CD14-positive monocyte (primary cell): ENCODE results near the gene LYRM7. TPM values are rescaled to one million over a fixed set of nuclear protein-coding genes. Genes with fewer than 3 reads are reported as not detected.
"Not testable (repeated sequence)": the region's sequence is repeated elsewhere in the genome, so short reads cannot be mapped to it uniquely, and the experiment has no call there.

Experiments used
- DNase-seq, 3 donors: peaks; one replicate each; pipeline ENCODE4 v3.0.0-alpha.2; 2011 to 2022
- H2AFZ ChIP-seq: 2 replicates; pipeline ENCODE4 v1.6.0; 2012; ENCODE audit warnings: mild to moderate bottlenecking, low read depth, low read length, inconsistent platforms; ENCODE audit not compliant: insufficient read depth, poor library complexity, severe bottlenecking
- H3K27ac ChIP-seq, 2 donors: 1 replicate in 1 of 2; 2 replicates in 1 of 2; pipeline ENCODE4 v1.5.1; 2012 to 2013; ENCODE audit warnings: low read length in 2 of 2, control low read depth in 1 of 2, inconsistent platforms in 1 of 2, low read depth in 1 of 2, mild to moderate bottlenecking in 1 of 2
- H3K27me3 ChIP-seq, 2 donors: one replicate each; pipeline versions ENCODE4 v1.6.0 to v1.6.1; 2011 to 2013; ENCODE audit warnings: low read length in 2 of 2; ENCODE audit not compliant: control insufficient read depth in 2 of 2, insufficient read depth in 2 of 2
- H3K36me3 ChIP-seq, 2 donors: replicated peaks in 1 of 2; 1 replicate in 1 of 2; 2 replicates in 1 of 2; pipeline versions ENCODE4 v1.5.1 to v1.6.1; 2012 to 2013; ENCODE audit warnings: low read length in 2 of 2, control low read depth in 1 of 2, inconsistent platforms in 1 of 2, mild to moderate bottlenecking in 1 of 2; ENCODE audit not compliant: insufficient read depth in 2 of 2, control insufficient read depth in 1 of 2
- H3K4me1 ChIP-seq, 2 donors: 1 replicate in 1 of 2; 2 replicates in 1 of 2; pipeline versions ENCODE4 v1.5.1 to v1.6.1; 2012 to 2013; ENCODE audit warnings: low read length in 2 of 2, control low read depth in 1 of 2, inconsistent platforms in 1 of 2, mild to moderate bottlenecking in 1 of 2, moderate library complexity in 1 of 2; ENCODE audit not compliant: insufficient read depth in 2 of 2, control insufficient read depth in 1 of 2
- H3K4me2 ChIP-seq: replicated peaks from 2 replicates; pipeline ENCODE3; 2012; ENCODE audit warnings: low read length, moderate library complexity, mild to moderate bottlenecking; ENCODE audit not compliant: poor library complexity, severe bottlenecking; ENCODE audit errors: extremely low read depth
- H3K4me3 ChIP-seq, 3 experiments: fragments of 200-600 bp in 1 of 3; sonication (generic) in 1 of 3; replicated peaks in 1 of 3; 1 replicate in 2 of 3; 2 replicates in 1 of 3; pipeline ENCODE4 v1.5.1; 2011 to 2013; ENCODE audit warnings: low read length in 3 of 3, mild to moderate bottlenecking in 3 of 3, control low read depth in 2 of 3, low read depth in 2 of 3, inconsistent platforms in 1 of 3, moderate library complexity in 1 of 3
- H3K79me2 ChIP-seq: 2 replicates; pipeline ENCODE4 v1.6.0; 2012; ENCODE audit warnings: mild to moderate bottlenecking, control low read depth, inconsistent platforms, low read length, moderate library complexity; ENCODE audit not compliant: insufficient read depth
- H3K9ac ChIP-seq: 2 replicates; pipeline ENCODE4 v1.6.0; 2017; ENCODE audit warnings: low read length, mild to moderate bottlenecking; ENCODE audit not compliant: insufficient read depth, poor library complexity, severe bottlenecking
- H3K9me3 ChIP-seq, 2 donors: replicated peaks in 1 of 2; 1 replicate in 1 of 2; 2 replicates in 1 of 2; pipeline versions ENCODE4 v1.5.1 to v1.6.1; 2012 to 2013; ENCODE audit warnings: low read length in 2 of 2, control low read depth in 1 of 2; ENCODE audit not compliant: control insufficient read depth in 1 of 2, insufficient read depth in 1 of 2
- H4K20me1 ChIP-seq: 2 replicates; pipeline ENCODE4 v1.6.0; 2012; ENCODE audit warnings: mild to moderate bottlenecking, low read length, control low read depth, moderate library complexity; ENCODE audit not compliant: insufficient read depth
- H3K27ac Mint-ChIP-seq, 7 donors: one replicate each; pipeline ENCODE4 v1.8.0; 2020; ENCODE audit warnings: mild to moderate bottlenecking in 7 of 7, mixed read lengths in 7 of 7, moderate library complexity in 6 of 7, inconsistent platforms in 2 of 7
- H3K27me3 Mint-ChIP-seq, 3 donors: one replicate each; pipeline ENCODE4 v1.8.0; 2021 to 2022; ENCODE audit warnings: low read depth in 3 of 3, mild to moderate bottlenecking in 3 of 3, mixed read lengths in 3 of 3, moderate library complexity in 3 of 3, inconsistent platforms in 1 of 3
- H3K36me3 Mint-ChIP-seq, 2 donors: one replicate each; pipeline ENCODE4 v1.8.0; 2020; ENCODE audit warnings: mixed read lengths in 2 of 2, inconsistent platforms in 1 of 2, mild to moderate bottlenecking in 1 of 2
- H3K4me1 Mint-ChIP-seq: one replicate; pipeline ENCODE4 v1.8.0; 2020; ENCODE audit warnings: mild to moderate bottlenecking, mixed read lengths
- H3K4me3 Mint-ChIP-seq, 2 donors: one replicate each; pipeline ENCODE4 v1.8.0; 2020; ENCODE audit warnings: mild to moderate bottlenecking in 2 of 2, mixed read lengths in 2 of 2, moderate library complexity in 1 of 2
- H3K9me3 Mint-ChIP-seq, 7 donors: one replicate each; pipeline ENCODE4 v1.8.0; 2020 to 2022; ENCODE audit warnings: mixed read lengths in 7 of 7, mild to moderate bottlenecking in 6 of 7, moderate library complexity in 6 of 7, inconsistent platforms in 2 of 7
- WGBS: methylation state at CpG from one replicate; pipeline ENCODE4 v1.1.5; 2013; ENCODE audit warnings: missing lambda C conversion rate; ENCODE audit not compliant: insufficient coverage; 5-methylcytosine and 5-hydroxymethylcytosine counted together
- intact Hi-C, 2 donors: fragments of 100-400 bp; cut with micrococcal nuclease; formaldehyde crosslinking; loops; one replicate each; pipeline versions ENCODE4 v1.15.0 to v1.15.1; 2023
- polyA plus RNA-seq, 3 donors: library from polyadenylated mRNA; depleted of rRNA in 1 of 3; unstranded in 2 of 3; stranded (reverse) in 1 of 3; fragments of 300-500 nt in 2 of 3; fragments of >200 nt in 1 of 3; fragmentation: Illumina TruSeq in 2 of 3; gene quantifications; 1 replicate in 2 of 3; 2 replicates in 1 of 3; pipeline ENCODE4 v1.2.3, GENCODE V29; 2012 to 2021
- TF ChIP-seq, protein P1 (sequence below): fragments of 200-600 bp; IDR thresholded peaks from one replicate; pipeline ENCODE4 v1.8.0; 2022; ENCODE audit warnings: antibody characterized with exemption, mild to moderate bottlenecking

The LYRM7 gene
- polyA plus RNA-seq, 3 donors, result 3.1 to 3.7 (median 3.2) TPM

- Mint-ChIP-seq H3K27me3 (peaks cover 0 to 3% (median 1%) of the 10 kb centered on the region in 3 donors), H3K36me3 (no peaks in the 10 kb centered on the region), H3K4me3 (no peak overlapping the region), H3K27ac (no peak overlapping the region), H3K4me1 (peaks cover 2% of the 10 kb centered on the region), H3K9me3 (peaks cover 2 to 19% (median 8%) of the 10 kb centered on the region in 7 donors)
- no peak for DNase-seq
- no peaks in the 10 kb centered on the region for H3K36me3 ChIP-seq
- WGBS, result no CpG with 5 or more reads among the region's 4 CpGs
- H3K27me3 ChIP-seq, result no peaks in the 10 kb centered on the region
- H2AFZ ChIP-seq, result no peak overlapping the region
- no peak overlapping the region for H3K9ac ChIP-seq
- intact Hi-C loops, result no loop called here
- peaks cover 0 to 8% of the 10 kb centered on the region in 2 donors for H3K9me3 ChIP-seq
- no peaks in the 10 kb centered on the region for H3K4me1 ChIP-seq
- H3K4me2 ChIP-seq, result no peak overlapping the region
- H3K4me3 ChIP-seq, result no peak overlapping the region
- TF ChIP-seq, protein P1, sequence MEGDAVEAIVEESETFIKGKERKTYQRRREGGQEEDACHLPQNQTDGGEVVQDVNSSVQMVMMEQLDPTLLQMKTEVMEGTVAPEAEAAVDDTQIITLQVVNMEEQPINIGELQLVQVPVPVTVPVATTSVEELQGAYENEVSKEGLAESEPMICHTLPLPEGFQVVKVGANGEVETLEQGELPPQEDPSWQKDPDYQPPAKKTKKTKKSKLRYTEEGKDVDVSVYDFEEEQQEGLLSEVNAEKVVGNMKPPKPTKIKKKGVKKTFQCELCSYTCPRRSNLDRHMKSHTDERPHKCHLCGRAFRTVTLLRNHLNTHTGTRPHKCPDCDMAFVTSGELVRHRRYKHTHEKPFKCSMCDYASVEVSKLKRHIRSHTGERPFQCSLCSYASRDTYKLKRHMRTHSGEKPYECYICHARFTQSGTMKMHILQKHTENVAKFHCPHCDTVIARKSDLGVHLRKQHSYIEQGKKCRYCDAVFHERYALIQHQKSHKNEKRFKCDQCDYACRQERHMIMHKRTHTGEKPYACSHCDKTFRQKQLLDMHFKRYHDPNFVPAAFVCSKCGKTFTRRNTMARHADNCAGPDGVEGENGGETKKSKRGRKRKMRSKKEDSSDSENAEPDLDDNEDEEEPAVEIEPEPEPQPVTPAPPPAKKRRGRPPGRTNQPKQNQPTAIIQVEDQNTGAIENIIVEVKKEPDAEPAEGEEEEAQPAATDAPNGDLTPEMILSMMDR, result no peak
- no peak overlapping the region for H3K27ac ChIP-seq
- H3K79me2 ChIP-seq, result no peaks in the 10 kb centered on the region
- H4K20me1 ChIP-seq, result no peaks in the 10 kb centered on the region
These were observed 41.4 kb upstream of the LYRM7 start for GRCh38 chr5:131129306-131129705.

DNA sequence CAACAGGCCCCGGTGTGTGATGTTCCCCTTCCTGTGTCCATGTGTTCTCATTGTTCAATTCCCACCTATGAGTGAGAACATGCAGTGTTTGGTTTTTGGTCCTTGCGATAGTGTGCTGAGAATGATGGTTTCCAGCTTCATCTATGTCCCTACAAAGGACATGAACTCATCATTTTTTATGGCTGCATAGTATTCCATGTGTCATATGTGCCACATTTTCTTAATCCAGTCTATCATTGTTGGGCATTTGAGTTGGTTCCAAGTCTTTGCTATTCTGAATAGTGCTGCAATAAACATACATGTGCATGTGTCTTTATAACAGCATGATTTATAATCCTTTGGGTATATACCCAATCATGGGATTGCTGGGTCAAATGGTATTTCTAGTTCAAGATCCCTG is 37.7 kb upstream of the LYRM7 start:
- H3K9ac ChIP-seq, H3K4me1 ChIP-seq, H3K79me2 ChIP-seq, H2AFZ ChIP-seq, intact Hi-C loops, H3K4me3 ChIP-seq, H3K36me3 ChIP-seq, H3K27ac Mint-ChIP-seq, H4K20me1 ChIP-seq, H3K4me2 ChIP-seq, H3K4me1 Mint-ChIP-seq, H3K27me3 Mint-ChIP-seq, H3K27ac ChIP-seq, H3K9me3 ChIP-seq, H3K36me3 Mint-ChIP-seq, DNase-seq, H3K27me3 ChIP-seq, H3K4me3 Mint-ChIP-seq: not testable (repeated sequence)
- no CpG with 5 or more reads among the region's 2 CpGs for WGBS
- H3K9me3 Mint-ChIP-seq, result peaks cover 1 to 20% (median 5%) of the 10 kb centered on the region in 7 donors

DNA sequence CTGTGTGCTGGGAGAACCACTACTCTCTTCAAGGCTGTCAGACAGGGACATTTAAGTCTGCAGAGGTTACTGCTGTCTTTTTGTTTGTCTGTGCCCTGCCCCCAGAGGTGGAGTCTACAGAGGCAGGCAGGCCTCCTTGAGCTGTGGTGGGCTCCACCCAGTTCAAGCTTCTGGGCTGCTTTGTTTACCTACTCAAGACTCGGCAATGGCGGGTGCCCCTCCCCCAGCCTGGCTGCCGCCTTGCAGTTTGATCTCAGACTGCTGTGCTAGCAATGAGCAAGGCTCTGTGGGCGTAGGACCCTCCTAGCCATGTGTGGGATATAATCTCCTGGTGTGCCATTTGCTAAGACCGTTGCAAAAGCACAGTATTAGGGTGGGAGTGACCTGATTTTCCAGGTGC is 32.3 kb upstream of the LYRM7 start:
- 100% methylated on average over 1 of the region's 5 CpGs for WGBS
- H3K36me3 Mint-ChIP-seq, H3K79me2 ChIP-seq, H3K4me1 ChIP-seq, H3K4me1 Mint-ChIP-seq, H3K9me3 ChIP-seq, DNase-seq, H3K27ac Mint-ChIP-seq, H2AFZ ChIP-seq, H3K36me3 ChIP-seq, intact Hi-C loops, H3K4me3 ChIP-seq, H3K4me2 ChIP-seq, H3K27me3 ChIP-seq, H3K27me3 Mint-ChIP-seq, H3K4me3 Mint-ChIP-seq, H3K27ac ChIP-seq, H3K9ac ChIP-seq, H4K20me1 ChIP-seq: not testable (repeated sequence)
- peaks cover 4 to 22% (median 7%) of the 10 kb centered on the region in 7 donors for H3K9me3 Mint-ChIP-seq
